GM18909 (cell line): ENCODE results near the gene CLK2.
A peak's percentile ranks its signal among the peaks of the same experiment; 100 is the strongest.

ENCODE experiments used
- ATAC-seq: cut with Tn5 transposase; IDR thresholded peaks from one replicate; pipeline ENCODE4 v1.9.1; 2021; ENCODE audit warnings: mild to moderate bottlenecking; ENCODE audit not compliant: unreplicated experiment, poor library complexity

CLK2 gene

DNA sequence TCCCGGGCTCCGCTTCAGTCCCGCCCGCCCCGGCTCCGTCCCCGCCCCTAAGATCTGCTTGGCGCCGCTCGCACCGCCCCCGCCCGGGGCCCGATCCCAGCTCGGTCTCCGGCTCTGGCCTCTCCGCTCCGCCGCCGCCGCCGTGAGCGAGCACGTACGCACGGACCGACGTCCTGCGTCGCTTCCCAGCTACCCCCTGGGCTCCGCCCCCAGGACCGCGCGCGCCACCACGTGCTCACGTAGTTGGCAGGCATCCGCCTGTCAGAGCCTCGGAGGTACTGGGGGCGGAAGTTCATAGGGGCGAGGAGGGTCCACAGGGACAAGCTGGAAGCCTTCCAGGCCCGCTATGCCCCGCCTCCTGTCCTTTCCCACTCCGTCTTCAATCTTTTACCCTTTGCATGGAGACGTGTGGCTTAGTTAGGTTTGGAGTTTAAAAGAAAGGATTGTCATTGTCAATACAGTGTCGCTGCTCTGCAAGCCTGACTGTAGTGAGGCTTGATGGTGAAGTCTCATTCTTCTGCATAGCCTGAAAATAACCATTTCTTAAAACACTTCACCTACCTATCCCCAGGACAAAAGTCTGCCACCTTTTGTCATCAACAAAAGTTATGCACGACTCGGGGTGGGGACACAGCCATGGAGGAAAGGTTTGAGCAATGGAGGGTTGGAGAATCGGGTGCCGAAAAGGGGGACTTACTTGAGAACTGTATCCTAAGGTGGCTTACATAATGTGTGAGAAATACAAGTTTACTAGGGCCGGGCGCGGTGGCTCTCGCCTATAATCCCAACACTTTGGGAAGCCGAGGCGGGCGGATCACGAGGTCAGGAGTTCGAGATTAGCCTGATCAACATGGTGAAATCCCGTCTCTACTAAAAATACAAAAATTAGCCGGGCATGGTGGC lies at the start of gene CLK2:
Gene CLK2, minus strand, starts transcription at position 162 of the 903 bp plus-strand sequence. CDS start 2,527 bp downstream, outside the sequence.
- ATAC-seq: peak; percentile 79

- ATAC-seq: no peak
Observed at GRCh38 chr1:155322571-155322952, 49.3 kb upstream of the CLK2 start.

- ATAC-seq: no peak
Observed at GRCh38 chr1:155321639-155322503, 48.6 kb upstream of the CLK2 start.

GRCh38 chr1:155320661-155321617 lies 47.6 kb upstream of the CLK2 start, which contains the start of gene RUSC1:
RUSC1 (plus strand) TSS chr1:155320894; CDS start chr1:155321774, 880 bp downstream.
- no peak for ATAC-seq

- ATAC-seq: no peak
Observed at GRCh38 chr1:155320252-155320651, 46.9 kb upstream of the CLK2 start.

DNA sequence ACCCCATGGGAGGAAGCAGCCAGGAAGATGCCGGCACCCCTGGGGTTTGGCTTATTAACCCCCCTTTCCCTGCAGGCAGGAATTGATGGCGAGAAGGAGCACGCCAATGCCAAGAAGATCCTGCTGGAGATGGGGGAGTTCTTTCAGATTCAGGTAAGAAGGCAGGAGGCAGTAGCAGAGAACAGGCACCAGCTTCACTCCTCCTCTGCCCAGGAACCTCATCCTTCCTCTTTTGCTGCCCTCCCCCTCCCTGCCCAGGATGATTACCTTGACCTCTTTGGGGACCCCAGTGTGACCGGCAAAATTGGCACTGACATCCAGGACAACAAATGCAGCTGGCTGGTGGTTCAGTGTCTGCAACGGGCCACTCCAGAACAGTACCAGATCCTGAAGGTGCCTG lies 46.2 kb upstream of the CLK2 start:
- ATAC-seq: no peak

GRCh38 chr1:155318082-155318481 lies 44.8 kb upstream of the CLK2 start:
- no peak for ATAC-seq

- ATAC-seq: no peak
Observed at GRCh38 chr1:155316922-155317321, 43.6 kb upstream of the CLK2 start.

DNA sequence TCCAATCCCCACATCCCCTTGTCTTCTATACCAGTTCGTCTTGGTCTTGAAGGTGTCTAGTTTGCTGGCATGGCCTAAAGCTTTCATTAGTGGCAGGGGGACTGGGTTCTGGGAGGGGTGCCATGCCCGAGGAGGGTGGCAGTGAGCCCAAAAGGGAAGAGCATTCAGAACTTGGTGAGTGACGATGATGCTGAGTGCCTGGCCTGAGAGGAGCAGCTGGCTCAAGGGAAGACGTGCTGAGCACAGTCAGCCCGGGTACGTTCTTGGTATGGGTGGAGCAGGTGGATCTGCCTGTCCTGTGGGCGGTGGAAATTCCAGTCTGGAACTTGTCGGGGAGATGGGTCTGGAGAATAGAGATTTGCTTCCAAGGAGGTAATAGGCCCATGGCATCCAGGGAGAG lies 40.0 kb upstream of the CLK2 start:
- no peak for ATAC-seq

GRCh38 chr1:155309423-155310021 lies 36.2 kb upstream of the CLK2 start:
- ATAC-seq: no peak

GRCh38 chr1:155308493-155309422 lies 35.5 kb upstream of the CLK2 start, which contains the start of gene FDPS:
FDPS (plus strand) TSS chr1:155308866; CDS start chr1:155309790, 924 bp downstream.
- peak; percentile 95 for ATAC-seq

- no peak for ATAC-seq
Observed at GRCh38 chr1:155307247-155307740, 34.0 kb upstream of the CLK2 start.

DNA sequence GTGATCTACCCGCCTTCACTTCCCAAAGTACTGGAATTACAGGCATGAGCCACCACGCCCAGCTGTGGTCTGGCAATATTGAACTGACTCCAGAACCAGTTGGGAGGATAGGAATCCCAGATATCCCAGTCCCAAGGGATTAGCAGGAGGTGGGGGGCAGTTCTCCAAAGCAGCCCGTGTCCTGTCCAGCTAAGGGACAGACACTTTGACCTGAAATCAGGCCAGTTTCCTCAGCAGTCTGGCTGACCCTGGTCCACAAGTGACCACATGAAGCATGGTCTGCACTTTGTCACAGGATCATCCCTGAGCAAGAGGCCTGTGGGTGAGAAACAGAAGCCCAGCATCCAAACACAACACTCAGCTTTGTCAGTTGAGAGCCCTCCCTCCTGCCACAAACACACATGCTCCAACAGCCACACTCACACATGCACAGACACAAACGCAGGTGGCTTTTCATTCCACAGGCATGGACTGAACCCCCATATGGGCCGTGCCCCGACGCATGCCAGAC lies 32.6 kb upstream of the CLK2 start:
- ATAC-seq: no peak

DNA sequence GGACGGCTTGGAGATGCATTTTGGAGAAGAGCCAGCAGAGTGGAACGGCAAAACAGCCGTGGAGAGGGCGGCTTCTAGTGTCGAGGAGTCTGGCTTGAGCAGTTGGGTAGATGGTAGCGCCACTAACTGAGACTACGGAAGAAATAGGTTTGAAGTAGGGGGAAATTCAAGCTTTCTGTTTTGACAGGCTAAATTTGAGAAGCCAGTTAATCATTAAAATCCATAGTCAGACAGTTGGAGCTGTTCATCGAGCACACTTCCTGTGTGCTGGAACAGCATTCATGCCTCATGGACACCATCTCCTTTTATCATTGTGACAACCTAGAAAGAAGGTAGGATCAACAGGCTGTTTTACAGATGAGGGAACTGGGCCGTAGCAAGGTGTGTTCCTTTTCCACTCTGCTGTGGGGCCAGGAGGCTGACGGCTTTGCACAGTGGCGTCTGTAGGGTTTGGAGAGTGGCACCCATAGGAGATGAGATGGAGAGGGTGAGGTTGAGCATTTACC lies 31.3 kb upstream of the CLK2 start:
- no peak for ATAC-seq

- no peak for ATAC-seq
Observed at GRCh38 chr1:155301342-155301841, 28.1 kb upstream of the CLK2 start, which contains the start of gene PKLR. PKLR (minus strand) TSS chr1:155301438; CDS start chr1:155301395, 43 bp downstream.

DNA sequence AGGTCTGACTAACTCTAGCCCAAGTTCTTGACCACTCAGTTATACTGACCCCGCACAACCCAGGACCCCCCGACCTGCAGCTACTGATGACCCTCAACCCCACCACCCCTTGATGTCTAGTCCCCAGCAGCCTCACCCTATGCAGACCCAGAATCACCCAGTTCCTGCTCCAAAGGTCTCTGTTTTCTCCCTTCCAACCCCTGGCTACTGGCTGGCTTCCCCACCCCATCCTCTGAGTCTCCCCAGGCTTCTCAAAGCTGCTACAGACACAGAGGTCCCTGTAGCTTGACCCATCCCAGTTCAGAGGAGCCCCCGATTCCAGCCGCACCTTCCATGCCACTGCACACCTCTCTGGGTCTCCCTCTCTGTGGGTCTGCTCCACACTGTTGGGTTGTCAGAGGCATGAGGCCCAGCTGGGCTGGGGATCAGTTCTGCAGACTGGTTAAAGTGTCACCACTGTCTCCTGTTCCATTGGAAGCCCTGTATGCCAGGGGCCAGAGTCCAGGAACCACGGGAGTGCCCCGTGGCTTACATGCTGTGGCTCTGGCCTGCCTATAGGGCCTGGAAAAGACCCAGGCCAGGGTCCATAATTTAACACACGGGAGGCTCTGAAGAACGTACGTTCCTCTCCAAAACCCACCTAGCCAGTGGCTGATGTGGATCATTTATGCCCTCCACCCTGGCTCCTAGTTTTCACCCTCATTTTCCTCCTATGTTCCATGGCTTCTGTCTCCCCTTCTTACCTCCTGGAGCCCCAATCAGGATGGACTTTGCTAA lies 27.4 kb upstream of the CLK2 start:
- ATAC-seq: no peak

- no peak for ATAC-seq
Observed at GRCh38 chr1:155300024-155300423, 26.7 kb upstream of the CLK2 start.
